ENCODE results near the gene HPRT1. TPM values are rescaled to one million over a fixed set of nuclear protein-coding genes. Genes with fewer than 3 reads are reported as not detected.
"Not testable (repeated sequence)": the region's sequence is repeated elsewhere in the genome, so short reads cannot be mapped to it uniquely, and the experiment has no call there.

HPRT1 gene
- total RNA-seq, 1 donor from 2014 or later = 15.2 TPM

DNA sequence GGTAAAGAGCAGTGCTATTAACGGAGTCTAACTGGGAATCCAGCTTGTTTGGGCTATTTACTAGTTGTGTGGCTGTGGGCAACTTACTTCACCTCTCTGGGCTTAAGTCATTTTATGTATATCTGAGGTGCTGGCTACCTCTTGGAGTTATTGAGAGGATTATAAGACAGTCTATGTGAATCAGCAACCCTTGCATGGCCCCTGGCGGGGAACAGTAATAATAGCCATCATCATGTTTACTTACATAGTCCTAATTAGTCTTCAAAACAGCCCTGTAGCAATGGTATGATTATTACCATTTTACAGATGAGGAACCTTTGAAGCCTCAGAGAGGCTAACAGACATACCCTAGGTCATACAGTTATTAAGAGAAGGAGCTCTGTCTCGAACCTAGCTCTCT, 1.5 kb downstream of the HPRT1 start:
- no peak overlapping the region for H3K27ac ChIP-seq
- H3K36me3 ChIP-seq = no peaks in the 10 kb centered on the region
- intact Hi-C loops (cut with DNase I) = no loop called here
- no peak for TF ChIP-seq CTCF (IDR thresholded peaks at IDR 0.05)
- H3K4me3 ChIP-seq = no peak overlapping the region
- ATAC-seq (no peak), DNase-seq (no peak)
- no peaks in the 10 kb centered on the region for H3K4me1 ChIP-seq
- H3K27me3 ChIP-seq = no peaks in the 10 kb centered on the region
- H3K9me3 ChIP-seq = no peaks in the 10 kb centered on the region

DNA sequence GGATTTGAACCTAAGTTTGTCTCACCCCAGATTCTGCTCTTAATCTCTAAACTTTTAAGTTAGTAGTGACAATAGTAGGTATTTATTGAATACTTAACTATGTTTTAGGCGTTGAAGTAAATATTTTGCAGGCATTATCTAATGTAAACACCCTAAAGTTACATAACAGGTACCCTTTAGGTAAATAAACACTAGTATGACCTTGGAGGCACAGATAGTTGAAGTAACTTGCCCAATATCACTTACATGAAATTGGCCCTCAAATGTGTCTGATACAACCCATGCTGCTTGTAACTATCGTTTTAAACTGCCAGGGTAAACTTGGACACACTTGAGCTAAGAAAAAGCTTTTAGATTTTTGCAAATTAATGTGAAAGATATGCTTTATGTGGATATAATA, 3.0 kb downstream of the HPRT1 start:
- no peaks in the 10 kb centered on the region for H3K27me3 ChIP-seq
- no peak for TF ChIP-seq CTCF (IDR thresholded peaks at IDR 0.05)
- DNase-seq (no peak), ATAC-seq (no peak)
- H3K4me3 ChIP-seq = no peak overlapping the region
- H3K36me3 ChIP-seq = no peaks in the 10 kb centered on the region
- no peaks in the 10 kb centered on the region for H3K9me3 ChIP-seq
- no peaks in the 10 kb centered on the region for H3K4me1 ChIP-seq
- H3K27ac ChIP-seq = no peak overlapping the region
- intact Hi-C loops (cut with DNase I) = no loop called here

DNA sequence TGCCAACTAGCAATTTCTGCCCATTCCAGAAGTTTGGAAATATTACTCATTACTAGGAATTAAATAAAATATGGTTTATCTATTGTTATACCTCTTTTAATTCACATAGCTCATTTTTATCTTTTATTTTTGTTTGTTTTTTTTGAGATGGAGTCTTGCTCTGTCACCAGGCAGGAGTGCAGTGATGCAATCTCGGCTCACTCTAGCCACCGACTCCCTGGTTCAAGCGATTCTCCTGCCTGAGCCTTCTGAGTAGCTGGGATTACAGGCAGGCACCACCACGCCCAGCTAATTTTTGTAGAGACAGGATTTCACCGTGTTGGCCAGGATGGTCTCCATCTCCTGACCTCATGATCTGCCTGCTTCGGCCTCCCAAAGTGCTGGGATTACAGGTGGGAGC, 4.5 kb downstream of the HPRT1 start:
- H3K4me3 ChIP-seq; H3K9me3 ChIP-seq; ATAC-seq; intact Hi-C loops (cut with DNase I); H3K27me3 ChIP-seq; H3K4me1 ChIP-seq; H3K36me3 ChIP-seq; DNase-seq; H3K27ac ChIP-seq: not testable (repeated sequence)

GRCh38 chrX:134469486-134469885, 9.5 kb downstream of the HPRT1 start:
- Histone ChIP-seq H3K36me3 (no peaks in the 10 kb centered on the region), H3K27me3 (no peaks in the 10 kb centered on the region), H3K9me3 (no peaks in the 10 kb centered on the region), H3K4me3 (no peak overlapping the region), H3K27ac (no peak overlapping the region), H3K4me1 (no peaks in the 10 kb centered on the region)
- no peak for TF ChIP-seq CTCF (IDR thresholded peaks at IDR 0.05)
- DNase-seq (no peak), ATAC-seq (no peak)
- intact Hi-C loops (cut with DNase I) = no loop called here

- H3K4me3 ChIP-seq = no peak overlapping the region
- H3K9me3 ChIP-seq = no peaks in the 10 kb centered on the region
- no peak for TF ChIP-seq CTCF (IDR thresholded peaks at IDR 0.05)
- H3K4me1 ChIP-seq = no peaks in the 10 kb centered on the region
- intact Hi-C loops (cut with DNase I) = no loop called here
- ATAC-seq (no peak), DNase-seq (no peak)
- H3K27me3 ChIP-seq = no peaks in the 10 kb centered on the region
- no peaks in the 10 kb centered on the region for H3K36me3 ChIP-seq
- H3K27ac ChIP-seq = no peak overlapping the region
These were observed 10.0 kb downstream of the HPRT1 start for GRCh38 chrX:134470013-134470412.

GRCh38 chrX:134472041-134472440, 12.1 kb downstream of the HPRT1 start:
- Histone ChIP-seq H3K4me1 (no peaks in the 10 kb centered on the region), H3K4me3 (no peak overlapping the region), H3K36me3 (no peaks in the 10 kb centered on the region), H3K27me3 (no peaks in the 10 kb centered on the region), H3K9me3 (no peaks in the 10 kb centered on the region), H3K27ac (no peak overlapping the region)
- TF ChIP-seq CTCF (IDR thresholded peaks at IDR 0.05) = no peak
- ATAC-seq = no peak
- no peak for DNase-seq
- intact Hi-C loops (cut with DNase I) = no loop called here

Data from upper lobe of right lung (tissue), 1 donor.